Thoracic aorta (tissue), 2 donors: ENCODE data around the gene LRRC15. TPM values are rescaled to one million over a fixed set of nuclear protein-coding genes. Genes with fewer than 3 reads are reported as not detected.

Experiments used
- ATAC-seq: fragments of 150-250 bp; one replicate; pipeline ENCODE4 v1.8.0; 2017; ENCODE audit warnings: low read depth; ENCODE audit not compliant: insufficient number of reproducible peaks, low FRiP score
- DNase-seq: peaks from one replicate; pipeline ENCODE4 v3.0.0-alpha.2; 2020; ENCODE audit warnings: low spot score
- H3K27ac ChIP-seq, 2 donors: fragments of 200-600 bp; sonication (generic); 1 replicate in 1 of 2; 2 replicates in 1 of 2; pipeline ENCODE4 v1.5.1; 2016; ENCODE audit warnings: mild to moderate bottlenecking in 2 of 2, moderate library complexity in 2 of 2
- H3K27me3 ChIP-seq: fragments of 200-600 bp; sonication (generic); replicated peaks from 2 replicates; pipeline ENCODE4 v1.6.0; 2016; ENCODE audit warnings: mild to moderate bottlenecking; ENCODE audit not compliant: insufficient read depth
- H3K36me3 ChIP-seq: fragments of 200-600 bp; sonication (generic); one replicate; pipeline ENCODE4 v1.5.1; 2016
- H3K4me1 ChIP-seq, 2 donors: fragments of 200-600 bp; sonication (generic); 1 replicate in 1 of 2; 2 replicates in 1 of 2; pipeline versions ENCODE4 v1.5.1 to v1.6.0; 2016; ENCODE audit warnings: low read depth in 2 of 2, mild to moderate bottlenecking in 1 of 2; ENCODE audit not compliant: control insufficient read depth in 1 of 2
- H3K4me3 ChIP-seq: fragments of 200-600 bp; sonication (generic); 2 replicates; pipeline ENCODE4 v1.5.1; 2016; ENCODE audit warnings: mild to moderate bottlenecking
- H3K9me3 ChIP-seq: fragments of 200-600 bp; sonication (generic); 2 replicates; pipeline ENCODE4 v1.5.1; 2016
- CTCF ChIP-seq: fragments of 200-600 bp; sonication (generic); IDR thresholded peaks from one replicate; pipeline ENCODE4 v1.5.1; 2019; ENCODE audit warnings: antibody characterized with exemption
- total RNA-seq, 2 donors: library from RNA; depleted of rRNA; stranded (reverse); fragments of >200 nt; gene quantifications; one replicate each; pipeline versions ENCODE4 v1.1.0 to v1.2.3, GENCODE V29; 2016

LRRC15 gene
- total RNA-seq, 2 donors from 2014 or later: 0.27 TPM; not detected in 1

GRCh38 chr3:194314388-194315068 is 55.0 kb downstream of the LRRC15 start:
- Histone ChIP-seq H3K27ac (no peak overlapping the region), H3K36me3 (no peaks in the 10 kb centered on the region), H3K4me1 (peaks cover 0 to 35% of the 10 kb centered on the region in 2 donors), H3K9me3 (no peaks in the 10 kb centered on the region), H3K27me3 (no peaks in the 10 kb centered on the region), H3K4me3 (no peak overlapping the region)
- DNase-seq: no peak
- TF ChIP-seq CTCF: no peak
- no peak for ATAC-seq

GRCh38 chr3:194313560-194314387 is 55.8 kb downstream of the LRRC15 start:
- no peak for ATAC-seq
- no peak for TF ChIP-seq CTCF
- no peak overlapping the region for H3K27ac ChIP-seq
- H3K4me1 ChIP-seq: peaks cover 0 to 35% of the 10 kb centered on the region in 2 donors
- no peak for DNase-seq
- no peaks in the 10 kb centered on the region for H3K36me3 ChIP-seq
- H3K9me3 ChIP-seq: no peaks in the 10 kb centered on the region
- no peak overlapping the region for H3K4me3 ChIP-seq
- no peaks in the 10 kb centered on the region for H3K27me3 ChIP-seq

- Histone ChIP-seq H3K4me1 (peaks cover 0 to 35% of the 10 kb centered on the region in 2 donors), H3K9me3 (no peaks in the 10 kb centered on the region), H3K36me3 (no peaks in the 10 kb centered on the region), H3K27me3 (no peaks in the 10 kb centered on the region), H3K4me3 (no peak overlapping the region), H3K27ac (no peak overlapping the region)
- no peak for DNase-seq
- no peak for ATAC-seq
- TF ChIP-seq CTCF: no peak
These were observed 56.7 kb downstream of the LRRC15 start for GRCh38 chr3:194312743-194313281.

- peaks cover 0 to 35% of the 10 kb centered on the region in 2 donors for H3K4me1 ChIP-seq
- ATAC-seq: no peak
- H3K27ac ChIP-seq: no peak overlapping the region
- DNase-seq: no peak
- H3K36me3 ChIP-seq: no peaks in the 10 kb centered on the region
- H3K9me3 ChIP-seq: no peaks in the 10 kb centered on the region
- no peak overlapping the region for H3K4me3 ChIP-seq
- no peak for TF ChIP-seq CTCF
- H3K27me3 ChIP-seq: no peaks in the 10 kb centered on the region
These were observed 57.3 kb downstream of the LRRC15 start for GRCh38 chr3:194312186-194312742.

GRCh38 chr3:194311000-194311399 is 58.5 kb downstream of the LRRC15 start:
- H3K9me3 ChIP-seq: no peaks in the 10 kb centered on the region
- DNase-seq: no peak
- no peaks in the 10 kb centered on the region for H3K27me3 ChIP-seq
- TF ChIP-seq CTCF: no peak
- H3K4me1 ChIP-seq: peaks cover 0 to 32% of the 10 kb centered on the region in 2 donors
- no peaks in the 10 kb centered on the region for H3K36me3 ChIP-seq
- ATAC-seq: no peak
- H3K4me3 ChIP-seq: no peak overlapping the region
- no peak overlapping the region for H3K27ac ChIP-seq
